C1 segment of cervical spinal cord (tissue), 14 donors: ENCODE measurements around the gene ATP11B.

Experiments used
- DNase-seq, 14 donors: peaks; one replicate each; lab custom pipeline; 2025; lab: John Stamatoyannopoulos, UW

The ATP11B gene

GRCh38 chr3:182949688-182950087, 156.4 kb downstream of the ATP11B start:
- DNase-seq, result no peak

GRCh38 chr3:182954553-182955235, 161.4 kb downstream of the ATP11B start:
- DNase-seq, result no peak

GRCh38 chr3:182957226-182957625, 163.9 kb downstream of the ATP11B start:
- DNase-seq, result no peak

GRCh38 chr3:182957676-182958266, 164.5 kb downstream of the ATP11B start:
- DNase-seq, result no peak

GRCh38 chr3:182959474-182960350, 166.4 kb downstream of the ATP11B start:
- peak in 1 of 14 donors; percentile 6 for DNase-seq

- DNase-seq, result peak in 7 of 14 donors; percentile 6 to 34 (median 23)
Measured at GRCh38 chr3:182962166-182962565, 168.9 kb downstream of the ATP11B start.

GRCh38 chr3:182964179-182964578, 170.9 kb downstream of the ATP11B start:
- DNase-seq, result no peak

- no peak for DNase-seq
Measured at GRCh38 chr3:182965861-182966366, 172.6 kb downstream of the ATP11B start.

- no peak for DNase-seq
Measured at GRCh38 chr3:182967218-182968204, 174.2 kb downstream of the ATP11B start.

- no peak for DNase-seq
Measured at GRCh38 chr3:182969277-182969676, 176.0 kb downstream of the ATP11B start.

- no peak for DNase-seq
Measured at GRCh38 chr3:182969853-182970252, 176.5 kb downstream of the ATP11B start.

GRCh38 chr3:182970811-182971418, 177.6 kb downstream of the ATP11B start:
- DNase-seq, result no peak
